ENCODE measurements around the gene MRGPRD. TPM values are rescaled to one million over a fixed set of nuclear protein-coding genes. Genes with fewer than 3 reads are reported as not detected.

The MRGPRD gene
- total RNA-seq, 1 donor from 2014 or later, result not detected

DNA sequence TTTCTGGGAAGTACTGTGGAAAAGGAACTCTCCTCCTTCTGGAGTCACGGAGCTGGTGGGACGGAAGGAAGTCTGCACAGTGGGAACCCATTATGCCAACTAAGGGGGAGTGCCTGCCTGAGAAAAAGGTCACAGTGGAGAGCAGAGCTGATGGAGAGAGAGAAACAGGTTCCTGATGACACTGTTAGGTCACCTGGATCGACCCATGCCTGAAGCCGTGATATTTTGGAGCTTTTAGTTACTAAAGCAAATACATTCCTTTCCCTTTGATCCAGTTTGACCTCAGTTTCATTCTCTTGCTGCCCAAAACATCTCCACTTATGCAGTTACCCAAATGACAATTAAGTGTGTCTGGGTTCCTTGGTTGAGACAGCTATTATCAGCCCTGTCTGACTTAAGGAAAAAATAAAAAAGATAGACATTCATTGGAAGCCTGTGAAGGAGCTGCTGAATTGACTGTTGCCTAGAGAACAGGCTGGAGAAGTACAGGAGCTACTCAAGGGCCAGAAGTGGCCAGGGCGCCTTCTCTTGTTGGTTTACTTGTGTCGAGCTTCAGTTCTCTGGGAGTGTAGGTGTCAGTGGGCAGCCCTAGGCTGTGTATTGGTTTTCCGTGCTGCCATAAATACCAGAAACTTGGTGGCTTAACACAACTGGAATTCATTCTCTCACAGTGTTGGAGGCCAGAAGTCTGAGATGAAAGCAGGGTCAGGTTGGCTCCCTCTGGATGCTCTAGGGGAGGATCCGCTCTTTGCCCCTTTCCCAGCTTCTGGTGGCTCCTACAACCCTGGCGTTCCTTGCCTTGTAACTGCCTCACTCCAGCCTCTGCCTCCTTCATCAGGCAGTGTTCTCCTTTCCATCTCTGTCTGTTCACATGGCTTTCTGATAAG lies 13.6 kb downstream of the MRGPRD start:
- H3K27ac Mint-ChIP-seq, result no peak overlapping the region
- peaks cover 8% of the 10 kb centered on the region for H3K4me1 Mint-ChIP-seq
- Histone ChIP-seq H3K27me3 (no peaks in the 10 kb centered on the region), H3K9me3 (ENCODE audit: low read depth) (no peaks in the 10 kb centered on the region), H3K9ac (no peak overlapping the region), H3K79me2 (ENCODE audit: low read depth) (no peaks in the 10 kb centered on the region), H3K27ac (no peak overlapping the region), H3K36me3 (no peaks in the 10 kb centered on the region), H3K4me3 (no peak overlapping the region), H2AFZ (replicated peaks) (no peak overlapping the region), H3F3A (ENCODE audit: low read depth) (no peaks in the 10 kb centered on the region), H4K20me1 (ENCODE audit: low read depth) (no peaks in the 10 kb centered on the region), H3K4me1 (no peaks in the 10 kb centered on the region), H3K4me2 (no peak overlapping the region)
- TF ChIP-seq EZH2phosphoT487 (IDR thresholded peaks at IDR 0.05) (no peak), EZH2 (IDR thresholded peaks at IDR 0.05) (no peak)
- TF ChIP-seq, protein P1, sequence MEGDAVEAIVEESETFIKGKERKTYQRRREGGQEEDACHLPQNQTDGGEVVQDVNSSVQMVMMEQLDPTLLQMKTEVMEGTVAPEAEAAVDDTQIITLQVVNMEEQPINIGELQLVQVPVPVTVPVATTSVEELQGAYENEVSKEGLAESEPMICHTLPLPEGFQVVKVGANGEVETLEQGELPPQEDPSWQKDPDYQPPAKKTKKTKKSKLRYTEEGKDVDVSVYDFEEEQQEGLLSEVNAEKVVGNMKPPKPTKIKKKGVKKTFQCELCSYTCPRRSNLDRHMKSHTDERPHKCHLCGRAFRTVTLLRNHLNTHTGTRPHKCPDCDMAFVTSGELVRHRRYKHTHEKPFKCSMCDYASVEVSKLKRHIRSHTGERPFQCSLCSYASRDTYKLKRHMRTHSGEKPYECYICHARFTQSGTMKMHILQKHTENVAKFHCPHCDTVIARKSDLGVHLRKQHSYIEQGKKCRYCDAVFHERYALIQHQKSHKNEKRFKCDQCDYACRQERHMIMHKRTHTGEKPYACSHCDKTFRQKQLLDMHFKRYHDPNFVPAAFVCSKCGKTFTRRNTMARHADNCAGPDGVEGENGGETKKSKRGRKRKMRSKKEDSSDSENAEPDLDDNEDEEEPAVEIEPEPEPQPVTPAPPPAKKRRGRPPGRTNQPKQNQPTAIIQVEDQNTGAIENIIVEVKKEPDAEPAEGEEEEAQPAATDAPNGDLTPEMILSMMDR (IDR thresholded peaks at IDR 0.05), result no peak
- H3K36me3 Mint-ChIP-seq, result no peaks in the 10 kb centered on the region
- peaks cover 8% of the 10 kb centered on the region for H3K27me3 Mint-ChIP-seq (ENCODE audit: insufficient read depth, low read depth)
- peaks cover 7% of the 10 kb centered on the region for H3K9me3 Mint-ChIP-seq
- no peak overlapping the region for H3K4me3 Mint-ChIP-seq
- no peak for DNase-seq (ENCODE audit: low spot score)

DNA sequence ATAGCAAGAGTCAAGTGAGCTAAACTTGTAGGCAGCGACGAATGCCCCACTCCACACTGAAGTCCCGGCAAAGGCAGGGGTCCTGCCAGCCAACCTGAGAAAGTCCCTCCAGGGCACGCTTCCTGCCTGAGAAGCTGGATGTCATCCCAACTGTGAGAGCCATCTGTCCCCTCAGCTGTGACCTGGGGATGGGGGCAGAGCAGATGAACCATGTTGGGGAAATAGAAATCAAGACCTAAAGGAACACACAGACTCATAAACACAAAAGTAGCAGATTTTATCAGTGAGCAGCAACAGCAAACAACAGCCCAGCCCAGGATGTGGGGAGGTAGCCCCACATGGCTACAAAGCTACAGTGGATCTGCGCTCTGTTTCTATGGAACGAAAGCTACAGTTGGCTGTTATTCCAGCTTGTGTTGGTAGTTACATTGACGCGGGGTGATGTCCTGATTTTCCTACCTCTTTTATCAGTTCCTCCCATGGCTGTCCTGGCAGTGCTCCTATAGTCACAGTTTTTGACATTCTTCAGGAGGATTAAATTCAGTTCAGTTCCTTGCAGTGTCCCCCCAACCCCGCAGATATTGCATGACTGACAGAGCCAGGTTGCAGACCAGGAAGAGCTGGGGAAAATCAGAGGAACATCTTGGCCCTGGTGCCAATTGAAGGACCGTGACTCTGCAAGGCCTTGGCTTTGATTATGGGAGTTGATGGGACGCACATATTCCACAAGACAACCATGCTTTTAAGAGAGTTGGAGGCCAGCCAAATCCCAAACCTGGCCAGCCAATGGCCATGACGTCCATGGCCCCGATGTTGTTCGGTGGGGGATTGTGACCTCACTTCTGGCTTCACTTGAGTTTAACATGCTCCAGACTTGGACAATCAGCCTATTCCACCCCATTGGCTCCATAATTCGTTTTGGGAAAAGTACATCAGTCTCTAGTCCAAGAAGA lies 14.6 kb downstream of the MRGPRD start:
- no peaks in the 10 kb centered on the region for H3F3A ChIP-seq (ENCODE audit: low read depth)
- no peak overlapping the region for H2AFZ ChIP-seq (replicated peaks)
- peaks cover 8% of the 10 kb centered on the region for H3K4me1 Mint-ChIP-seq
- no peaks in the 10 kb centered on the region for H3K36me3 Mint-ChIP-seq
- TF ChIP-seq EZH2phosphoT487 (IDR thresholded peaks at IDR 0.05) (no peak), EZH2 (IDR thresholded peaks at IDR 0.05) (no peak)
- TF ChIP-seq, protein P1 (IDR thresholded peaks at IDR 0.05), result no peak
- H3K9ac ChIP-seq, result no peak overlapping the region
- peaks cover 5% of the 10 kb centered on the region for H3K27me3 Mint-ChIP-seq (ENCODE audit: insufficient read depth, low read depth)
- peaks cover 7% of the 10 kb centered on the region for H3K9me3 Mint-ChIP-seq
- H3K27me3 ChIP-seq, result no peaks in the 10 kb centered on the region
- no peak for DNase-seq (ENCODE audit: low spot score)
- no peak overlapping the region for H3K4me3 Mint-ChIP-seq
- no peaks in the 10 kb centered on the region for H3K4me1 ChIP-seq
- no peaks in the 10 kb centered on the region for H4K20me1 ChIP-seq (ENCODE audit: low read depth)
- no peak overlapping the region for H3K4me2 ChIP-seq
- H3K9me3 ChIP-seq (ENCODE audit: low read depth), result no peaks in the 10 kb centered on the region
- no peak overlapping the region for H3K27ac Mint-ChIP-seq
- no peak overlapping the region for H3K4me3 ChIP-seq
- H3K36me3 ChIP-seq, result no peaks in the 10 kb centered on the region
- H3K27ac ChIP-seq, result no peak overlapping the region
- H3K79me2 ChIP-seq (ENCODE audit: low read depth), result no peaks in the 10 kb centered on the region

DNA sequence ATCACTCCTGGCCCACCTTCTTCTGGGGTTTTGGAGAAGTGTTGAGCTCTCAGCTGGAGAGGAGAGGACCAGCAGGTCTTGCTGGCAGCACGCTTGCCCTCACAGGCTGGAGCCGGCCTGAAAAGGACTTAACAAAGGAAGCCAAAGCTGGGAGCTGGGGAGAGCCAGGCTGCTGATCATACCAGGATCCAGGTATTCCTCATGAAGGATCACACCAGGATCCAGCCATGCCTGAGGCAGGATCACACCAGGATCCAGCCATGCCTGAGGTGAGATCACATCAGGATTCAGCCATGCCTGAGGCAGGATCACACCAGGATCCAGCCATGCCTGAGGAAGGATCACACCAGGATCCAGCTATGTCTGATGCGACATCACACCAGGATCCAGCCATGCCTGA lies 17.0 kb downstream of the MRGPRD start:
- TF ChIP-seq EZH2phosphoT487 (IDR thresholded peaks at IDR 0.05), result no peak
- Histone ChIP-seq H3K27ac (no peak overlapping the region), H3K27me3 (no peaks in the 10 kb centered on the region), H3K9ac (no peak overlapping the region), H3K4me1 (no peaks in the 10 kb centered on the region), H3K79me2 (ENCODE audit: low read depth) (no peaks in the 10 kb centered on the region), H2AFZ (replicated peaks) (no peak overlapping the region), H3K4me3 (no peak overlapping the region), H3K9me3 (ENCODE audit: low read depth) (no peaks in the 10 kb centered on the region), H3F3A (ENCODE audit: low read depth) (no peaks in the 10 kb centered on the region), H4K20me1 (ENCODE audit: low read depth) (no peaks in the 10 kb centered on the region), H3K36me3 (no peaks in the 10 kb centered on the region), H3K4me2 (no peak overlapping the region)
- H3K4me1 Mint-ChIP-seq, result peaks cover 8% of the 10 kb centered on the region
- peaks cover 6% of the 10 kb centered on the region for H3K27me3 Mint-ChIP-seq (ENCODE audit: insufficient read depth, low read depth)
- H3K4me3 Mint-ChIP-seq, result no peak overlapping the region
- no peak for DNase-seq (ENCODE audit: low spot score)
- H3K9me3 Mint-ChIP-seq, result peaks cover 7% of the 10 kb centered on the region
- no peak overlapping the region for H3K27ac Mint-ChIP-seq
- H3K36me3 Mint-ChIP-seq, result no peaks in the 10 kb centered on the region

Data from neural progenitor cell (in vitro differentiated cells).